ENCODE results near the gene MED13L.

Gene MED13L

DNA sequence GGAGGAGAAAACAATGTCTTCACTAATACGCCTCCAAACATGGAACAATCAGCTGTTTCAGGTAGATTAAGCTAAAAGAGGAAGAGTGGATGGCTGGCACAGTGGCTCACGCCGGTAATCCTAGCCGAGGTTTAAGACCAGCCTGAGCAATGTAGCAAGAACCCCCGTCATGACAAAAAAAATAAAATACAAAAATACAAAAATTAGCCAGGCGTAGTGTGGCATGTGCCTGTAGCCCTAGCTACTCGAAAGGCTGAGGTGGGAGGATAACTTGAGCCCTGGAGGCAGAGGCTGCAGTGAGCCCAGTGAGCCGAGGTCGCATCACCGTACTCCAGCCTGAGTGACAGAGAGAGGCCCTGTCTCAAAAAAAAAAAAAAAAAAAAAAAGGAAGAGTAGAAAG lies 1.2 kb upstream of the MED13L start:
- no peak for DNase-seq (ENCODE audit: low read depth in 2 of 3, low spot score in 2 of 3)

DNA sequence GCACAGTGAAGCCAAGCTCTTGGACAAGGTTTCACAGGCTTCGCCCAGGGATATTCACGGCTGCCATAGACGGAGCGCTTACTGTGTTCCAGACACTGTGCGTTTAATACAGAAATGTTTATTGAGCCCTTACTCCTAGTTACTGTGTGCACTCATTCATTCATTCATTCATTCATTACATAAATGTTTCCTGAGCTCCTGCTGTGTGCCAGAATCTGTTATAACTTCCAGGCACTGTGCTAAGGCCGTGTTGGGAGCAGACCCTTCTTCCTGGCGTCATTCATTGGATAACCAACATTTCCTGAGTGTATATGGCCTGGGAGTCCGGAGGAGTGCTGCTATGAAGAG lies 760 bp upstream of the MED13L start:
- DNase-seq (ENCODE audit: low read depth in 2 of 3, low spot score in 2 of 3), result no peak

DNA sequence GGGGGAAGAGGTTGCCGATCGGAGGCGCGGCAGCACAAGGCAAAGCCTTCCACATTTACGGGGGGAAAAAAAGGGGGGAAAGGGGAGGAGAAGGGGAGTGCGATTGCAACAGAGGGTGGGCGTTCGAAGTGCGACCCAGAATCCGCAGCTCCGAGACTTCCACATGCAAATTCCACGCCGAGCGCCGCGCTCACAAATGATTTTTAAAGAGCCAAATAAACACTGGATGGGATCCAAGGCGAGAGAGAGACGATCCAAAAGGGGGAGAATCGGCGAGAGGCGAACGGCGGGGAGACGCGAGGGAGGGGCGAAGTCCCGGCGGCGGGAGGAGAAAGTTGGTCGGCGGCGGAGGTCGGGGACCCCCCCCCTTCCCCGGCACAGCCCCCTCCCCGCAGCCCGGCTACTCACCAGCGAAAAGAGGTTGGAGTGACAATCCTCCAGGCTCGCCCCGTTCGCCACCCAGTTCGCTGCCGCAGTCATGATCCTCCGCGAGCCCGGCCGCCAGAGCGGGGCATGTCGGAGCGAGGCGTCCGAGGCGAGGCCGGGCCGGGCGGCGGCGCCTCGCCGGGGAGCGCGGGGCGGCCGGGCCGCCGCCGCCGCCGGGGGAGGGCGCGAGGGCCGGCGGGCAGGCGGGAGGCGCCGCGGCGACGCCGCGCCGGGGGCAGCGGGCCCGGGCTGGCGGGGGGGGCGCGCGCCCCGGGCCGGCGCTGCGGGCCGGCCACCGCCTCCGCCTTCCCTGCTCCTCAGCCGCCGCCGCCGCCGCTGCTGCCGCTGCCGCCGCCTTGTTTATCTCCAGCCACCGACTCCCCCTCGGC lies 634 bp downstream of the MED13L start:
- DNase-seq (ENCODE audit: low read depth in 2 of 3, low spot score in 2 of 3), result peak; percentile 19 to 23 (median 20)

DNA sequence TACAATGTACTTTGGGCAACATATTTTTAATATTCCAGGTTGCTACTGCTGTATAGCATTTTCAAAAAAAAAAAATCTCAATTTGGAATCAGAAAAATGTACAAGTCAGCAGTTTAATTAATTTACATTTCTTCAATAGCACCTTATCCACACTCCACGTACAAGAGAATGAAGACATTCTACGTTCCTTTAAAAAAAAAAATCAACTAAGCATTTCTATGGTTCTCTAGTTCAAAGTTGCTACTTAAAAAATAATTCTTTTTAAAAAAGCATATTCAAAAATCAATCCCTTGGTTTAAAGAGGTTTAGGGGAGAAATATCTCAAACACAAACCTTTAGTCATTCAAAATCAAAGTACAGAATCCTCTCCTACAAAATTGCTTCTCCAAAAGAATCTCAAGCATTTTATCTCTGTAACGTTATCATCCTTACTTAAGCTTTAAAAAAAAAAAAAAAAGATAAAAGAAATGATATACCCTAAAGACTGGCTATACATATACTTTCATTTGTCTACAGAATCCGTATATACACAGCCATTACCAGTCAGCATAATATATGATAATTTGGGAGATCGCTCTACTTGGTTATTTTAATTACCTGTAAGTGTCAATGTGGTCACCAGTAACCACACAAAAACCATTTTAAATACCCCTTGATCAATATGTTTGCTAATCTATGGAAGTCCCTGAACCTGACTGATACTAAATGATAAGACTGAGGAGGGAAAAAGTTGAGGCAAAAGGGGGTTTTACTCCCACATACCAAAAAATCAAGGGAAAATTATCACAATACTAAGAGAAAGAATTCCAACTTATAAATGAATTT lies 2.7 kb downstream of the MED13L start:
- no peak for DNase-seq (ENCODE audit: low read depth in 2 of 3, low spot score in 2 of 3)

DNA sequence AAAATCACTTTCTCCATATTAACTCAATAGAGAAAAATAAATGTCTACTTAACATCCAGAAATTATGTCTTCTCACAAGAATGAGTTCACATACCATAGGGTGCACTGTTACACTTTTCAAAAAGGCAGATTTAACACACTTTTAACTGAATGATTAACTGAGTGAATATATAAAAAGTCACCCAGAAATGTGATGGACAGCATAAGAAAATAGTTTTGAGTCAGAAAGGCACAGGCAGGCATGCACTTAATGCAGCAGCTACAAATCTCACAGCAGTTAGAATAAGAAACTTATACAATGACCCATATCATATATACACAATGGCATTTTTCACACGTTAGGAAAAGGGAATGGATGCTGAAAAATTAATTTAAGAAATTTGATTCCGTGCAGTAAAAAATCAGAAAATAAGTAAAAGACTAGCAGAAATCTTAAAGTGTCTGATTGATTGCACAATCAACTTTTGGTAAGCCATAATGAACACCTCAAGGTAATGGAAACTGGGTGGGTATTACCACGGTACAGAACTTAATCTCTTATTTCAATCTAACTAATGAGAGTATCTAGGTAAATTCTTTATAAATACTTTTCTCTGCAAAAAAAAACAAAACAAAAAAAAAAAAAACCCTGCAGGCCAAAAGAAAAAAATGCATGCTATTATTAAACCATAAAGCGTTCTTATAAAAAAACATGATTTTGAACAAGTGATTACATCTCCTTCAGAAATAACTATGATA lies 3.5 kb downstream of the MED13L start:
- no peak for DNase-seq (ENCODE audit: low read depth in 2 of 3, low spot score in 2 of 3)

DNA sequence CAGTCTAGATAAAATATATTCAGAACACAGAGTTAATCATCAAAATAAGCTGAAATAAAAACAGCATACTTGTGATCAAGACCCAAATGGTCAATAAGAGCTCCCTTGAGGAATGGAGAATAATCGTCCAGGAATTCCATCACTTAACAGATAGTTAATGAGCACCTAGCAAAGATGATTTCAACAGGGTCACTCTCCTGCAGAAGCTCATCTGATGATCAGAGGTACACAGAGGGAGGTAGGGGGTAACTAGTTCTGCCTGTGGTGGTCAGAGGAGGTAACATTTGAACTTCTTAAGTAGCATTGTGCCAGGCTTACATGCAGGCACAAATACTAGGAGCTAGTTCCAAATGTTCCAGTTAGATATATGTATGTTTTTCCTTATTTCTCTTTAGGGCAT lies 9.5 kb downstream of the MED13L start:
- DNase-seq (ENCODE audit: low read depth in 2 of 3, low spot score in 2 of 3), result no peak

DNA sequence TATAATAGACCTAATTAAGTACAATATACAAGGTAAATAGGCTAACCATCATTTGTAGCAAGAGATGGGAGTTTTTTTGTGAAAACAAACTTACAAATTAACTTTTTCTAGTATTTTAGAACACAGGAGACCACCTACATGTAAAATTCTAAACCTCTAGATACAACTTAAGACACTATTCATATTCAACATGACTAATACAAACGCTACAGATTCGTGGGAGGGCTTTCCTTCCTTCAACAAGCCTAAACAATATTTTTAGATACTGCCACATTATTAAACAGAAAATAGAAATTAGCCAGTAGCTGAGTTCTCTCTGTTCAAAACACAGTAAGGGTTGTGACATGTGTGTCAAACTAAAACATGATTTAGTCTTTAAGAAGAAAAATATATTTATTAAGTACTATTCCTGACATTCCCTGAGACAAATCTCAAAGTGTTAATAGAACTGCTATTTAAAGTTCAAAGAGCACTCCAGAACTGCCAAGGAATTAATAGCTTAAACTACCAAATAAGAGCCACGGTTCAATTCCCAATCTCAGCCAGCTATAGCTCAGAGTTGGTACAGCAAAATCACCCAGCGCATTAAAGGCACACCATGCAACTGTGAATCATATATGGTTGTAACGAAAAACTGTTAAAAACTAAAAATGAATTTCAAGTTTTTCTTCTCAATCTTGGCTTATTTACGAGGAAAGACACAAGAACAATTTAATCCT lies 10.7 kb downstream of the MED13L start:
- DNase-seq (ENCODE audit: low read depth in 2 of 3, low spot score in 2 of 3), result no peak

DNA sequence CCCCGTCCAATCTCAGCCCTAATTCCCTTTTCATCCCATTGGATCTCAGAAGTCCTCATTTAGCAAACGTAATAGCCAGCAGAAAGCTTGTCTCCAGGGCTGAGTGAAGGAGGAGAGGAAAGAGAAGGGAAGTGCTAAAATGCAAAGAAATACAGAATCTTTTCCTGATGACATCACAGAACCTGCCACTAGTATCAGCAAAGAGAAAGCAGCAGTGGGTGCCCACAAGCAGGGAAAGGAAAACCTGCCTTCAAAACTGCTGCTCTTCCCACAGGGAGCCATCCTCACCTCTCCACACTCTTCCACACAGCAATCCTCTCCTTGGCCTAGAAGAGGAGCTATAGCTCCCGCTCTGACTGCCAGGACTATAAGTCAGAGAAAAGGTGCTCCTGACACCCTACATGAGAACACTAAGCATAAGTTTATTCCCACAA lies 11.3 kb downstream of the MED13L start:
- no peak for DNase-seq (ENCODE audit: low read depth in 2 of 3, low spot score in 2 of 3)

DNA sequence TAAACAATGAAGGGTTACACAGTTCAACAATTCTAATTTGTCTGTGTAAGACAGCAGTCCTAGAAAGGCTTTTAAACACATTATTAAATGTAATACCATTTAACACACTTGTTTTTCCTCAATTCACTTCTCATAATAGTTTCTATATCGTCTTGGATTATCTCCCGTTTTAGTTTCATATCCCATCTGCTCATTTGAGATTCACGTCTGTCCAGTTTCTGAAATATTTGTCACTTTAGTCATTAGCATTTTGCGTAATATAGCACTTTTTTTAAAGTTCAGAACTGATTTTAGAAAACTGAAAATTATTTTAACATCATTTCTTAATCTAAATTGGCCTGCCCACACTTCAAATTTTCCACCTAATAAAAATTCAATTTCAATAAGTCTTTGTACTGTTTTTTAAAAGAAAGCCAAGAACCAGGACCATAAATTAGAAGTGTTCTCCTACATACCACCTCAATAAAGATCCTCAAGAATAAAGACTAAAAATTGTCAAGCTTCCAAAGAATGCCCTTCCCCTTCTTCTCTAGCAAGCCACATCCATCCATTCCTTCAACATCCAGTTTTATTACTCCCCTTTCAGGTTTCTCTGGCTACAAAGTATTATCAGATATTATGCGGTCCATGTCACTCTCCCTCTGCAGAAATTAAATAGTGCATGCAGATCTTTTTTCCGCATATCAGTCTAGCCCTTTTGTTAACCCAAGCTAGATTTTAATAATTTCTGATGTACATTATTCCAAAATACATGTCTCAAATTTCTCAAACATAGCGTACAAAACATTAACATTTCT lies 11.9 kb downstream of the MED13L start:
- DNase-seq (ENCODE audit: low read depth in 2 of 3, low spot score in 2 of 3), result no peak

DNA sequence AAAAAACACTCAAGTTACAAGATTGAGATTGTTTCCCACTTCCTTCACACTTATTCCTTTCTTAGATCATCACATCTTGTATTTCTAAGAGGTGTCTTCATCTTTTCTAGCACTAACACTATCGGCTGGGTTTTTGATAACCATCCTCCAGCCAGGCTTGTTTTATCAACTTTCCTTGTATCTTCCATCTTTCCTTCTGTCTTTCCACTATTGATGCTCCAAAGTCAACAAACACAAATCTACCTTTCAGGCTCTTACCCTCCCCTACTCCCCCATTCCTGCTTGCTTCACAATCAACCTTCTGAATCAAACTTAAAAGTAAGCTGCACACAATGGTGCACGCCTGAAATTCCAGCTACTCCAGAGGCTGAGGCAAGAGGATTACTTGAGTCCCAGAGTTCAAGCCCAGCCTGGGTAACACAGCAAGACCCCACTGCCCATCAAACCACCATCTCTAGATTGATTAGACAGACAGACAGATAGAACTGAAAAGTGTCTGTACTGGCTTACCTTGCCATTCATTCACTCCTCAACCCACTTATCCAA lies 12.9 kb downstream of the MED13L start:
- no peak for DNase-seq (ENCODE audit: low read depth in 2 of 3, low spot score in 2 of 3)

DNA sequence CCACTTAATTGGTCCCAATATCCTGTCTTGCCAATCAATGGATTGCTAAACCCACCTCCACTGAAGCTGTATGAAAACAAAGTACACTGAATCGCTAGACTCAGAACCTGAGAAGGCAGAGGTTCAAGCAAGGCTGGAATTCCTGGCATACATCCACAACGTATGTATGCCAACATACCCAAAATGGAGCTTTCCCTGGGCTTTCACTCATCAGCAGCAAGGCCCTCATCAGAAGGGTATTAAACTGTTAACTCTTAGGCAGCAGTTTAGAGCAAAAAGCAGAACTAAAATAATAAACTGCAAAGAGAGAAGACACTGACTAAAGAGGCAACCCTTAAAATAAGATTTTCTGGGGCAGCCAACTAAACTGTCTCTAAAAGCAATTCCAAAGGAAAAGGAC lies 13.6 kb downstream of the MED13L start:
- DNase-seq (ENCODE audit: low read depth in 2 of 3, low spot score in 2 of 3), result no peak

DNA sequence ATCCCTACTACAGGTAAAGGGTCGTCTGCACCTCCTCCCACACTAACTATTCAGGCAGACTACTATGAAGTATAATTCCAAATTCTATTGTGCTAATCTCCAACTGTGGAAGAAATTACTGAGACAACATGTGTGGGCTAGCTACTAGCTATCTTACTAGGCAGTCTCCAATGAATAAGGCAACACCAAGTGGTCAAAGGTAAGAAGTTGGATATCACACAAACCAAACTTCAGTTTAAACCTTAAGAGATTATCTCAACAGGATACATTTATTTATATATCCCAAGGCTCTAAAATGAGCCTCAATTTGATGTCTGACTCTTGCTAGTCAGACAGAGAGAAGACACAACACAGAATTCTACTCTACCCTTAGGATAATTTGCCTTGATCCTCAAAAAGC lies 14.1 kb downstream of the MED13L start:
- DNase-seq (ENCODE audit: low read depth in 2 of 3, low spot score in 2 of 3), result no peak

DNA sequence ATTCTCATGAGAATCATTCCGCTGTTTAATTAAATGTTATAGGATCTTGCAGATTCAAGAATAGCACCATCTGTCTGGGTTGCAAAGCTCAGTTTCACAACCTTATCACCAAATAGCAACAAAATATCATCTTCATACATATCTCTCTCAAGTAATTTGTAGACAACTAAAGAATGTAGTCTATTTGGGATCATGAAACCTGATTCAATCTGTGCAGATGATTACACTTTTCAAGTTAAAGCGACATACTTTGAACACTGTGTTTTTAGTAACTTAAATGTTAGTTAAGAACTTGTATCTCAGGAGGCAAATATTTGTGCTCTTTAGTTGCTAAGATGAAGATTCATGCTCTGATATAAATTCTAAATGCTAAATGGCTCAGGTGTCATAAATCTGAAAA lies 14.8 kb downstream of the MED13L start:
- no peak for DNase-seq (ENCODE audit: low read depth in 2 of 3, low spot score in 2 of 3)

DNA sequence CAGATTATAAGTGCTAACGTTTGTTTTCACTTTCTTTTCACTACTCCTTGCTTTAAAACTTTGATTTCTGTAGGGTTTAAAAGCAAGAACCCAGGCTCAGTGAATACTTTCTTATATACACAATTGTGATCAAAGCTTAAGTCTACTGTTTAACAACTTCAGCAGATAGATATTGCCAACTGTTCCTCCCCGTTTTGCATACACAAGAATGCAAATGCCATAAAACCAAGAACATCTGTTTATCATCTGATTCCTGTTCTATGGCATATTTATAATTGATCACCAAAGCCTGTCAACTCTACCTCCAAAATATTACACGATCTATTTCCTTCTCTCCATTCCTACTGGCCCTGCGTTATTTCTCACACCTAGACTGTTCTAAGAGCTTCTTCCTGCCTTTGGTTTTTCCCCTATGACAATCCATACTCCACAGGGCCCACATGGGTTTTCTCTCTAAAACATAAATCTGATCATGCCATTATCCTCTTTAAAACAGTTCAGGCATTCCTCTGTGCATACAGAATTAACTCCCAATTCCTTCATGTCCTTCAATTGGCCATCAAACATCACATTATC lies 15.9 kb downstream of the MED13L start:
- DNase-seq (ENCODE audit: low read depth in 2 of 3, low spot score in 2 of 3), result no peak

DNA sequence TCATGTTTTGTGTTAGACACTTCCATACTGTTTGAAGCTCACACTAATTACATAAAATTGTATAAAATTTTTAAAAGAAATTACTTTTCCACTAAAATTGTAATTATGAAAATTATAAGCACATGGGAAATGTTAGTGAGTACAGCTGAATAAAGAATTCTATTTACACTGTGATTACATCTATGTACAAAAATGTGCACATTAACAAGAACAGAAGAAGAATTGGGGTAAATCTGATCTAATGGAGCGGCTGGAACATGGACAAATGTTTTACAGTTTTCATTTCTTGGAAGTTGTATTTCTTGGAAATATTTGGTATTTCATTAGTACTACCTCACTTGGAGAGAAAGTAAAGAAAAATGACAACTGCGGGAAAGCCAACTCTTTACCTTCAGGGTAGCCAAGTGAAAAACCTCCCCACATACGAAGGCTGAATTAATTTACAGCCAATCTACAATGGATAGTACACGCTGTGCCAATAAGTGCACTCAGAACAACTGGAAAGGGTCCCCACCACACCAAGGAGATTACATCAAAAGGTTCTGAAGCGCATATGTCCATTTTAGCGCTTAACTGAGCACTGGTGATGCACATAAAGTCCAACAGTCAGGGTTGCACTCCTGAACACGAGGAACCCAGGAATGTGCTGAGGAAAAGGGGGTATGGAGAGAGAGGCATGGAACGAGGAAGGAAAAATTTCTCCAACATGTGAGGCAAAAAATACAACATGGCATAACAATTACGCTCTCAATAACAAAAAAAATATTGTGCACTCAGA lies 17.5 kb downstream of the MED13L start:
- DNase-seq (ENCODE audit: low read depth in 2 of 3, low spot score in 2 of 3), result no peak

DNA sequence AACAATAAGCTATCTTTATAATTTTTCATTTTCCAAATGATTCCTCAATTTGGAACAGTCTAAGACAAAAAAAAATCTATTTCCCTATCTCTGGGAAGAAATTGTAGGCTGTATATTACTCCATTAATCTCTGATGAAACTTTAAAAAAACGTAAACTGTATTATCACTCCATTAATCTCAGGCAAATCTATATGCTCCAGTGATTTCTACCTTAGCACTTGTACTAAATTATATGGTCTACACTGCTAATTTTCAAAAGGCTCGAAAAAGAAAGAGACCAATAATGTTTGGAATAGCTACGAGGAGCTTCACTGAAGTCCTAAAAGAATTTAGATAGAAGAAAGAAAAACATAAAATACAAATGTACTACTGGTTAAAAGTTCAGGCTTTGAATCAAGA lies 19.7 kb downstream of the MED13L start:
- no peak for DNase-seq (ENCODE audit: low read depth in 2 of 3, low spot score in 2 of 3)

DNA sequence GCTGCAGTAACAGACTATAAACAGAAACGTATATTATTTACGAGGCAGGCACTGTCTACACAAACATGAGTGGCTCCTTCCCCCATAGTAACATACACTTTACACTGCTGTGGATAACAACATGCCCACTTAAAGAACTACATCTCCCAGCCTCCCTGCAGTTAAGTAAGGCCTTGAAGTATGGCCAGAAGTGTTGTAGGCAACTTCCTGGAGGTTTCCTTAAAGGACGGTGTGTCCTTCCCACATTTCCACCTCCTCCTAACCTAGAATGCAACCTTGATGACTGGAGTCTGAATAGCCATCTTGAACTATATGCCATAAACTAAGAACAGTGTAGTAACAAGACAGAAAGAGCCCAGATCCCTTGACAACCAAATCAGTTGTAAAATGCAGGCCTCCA lies 20.3 kb downstream of the MED13L start:
- no peak for DNase-seq (ENCODE audit: low read depth in 2 of 3, low spot score in 2 of 3)

DNA sequence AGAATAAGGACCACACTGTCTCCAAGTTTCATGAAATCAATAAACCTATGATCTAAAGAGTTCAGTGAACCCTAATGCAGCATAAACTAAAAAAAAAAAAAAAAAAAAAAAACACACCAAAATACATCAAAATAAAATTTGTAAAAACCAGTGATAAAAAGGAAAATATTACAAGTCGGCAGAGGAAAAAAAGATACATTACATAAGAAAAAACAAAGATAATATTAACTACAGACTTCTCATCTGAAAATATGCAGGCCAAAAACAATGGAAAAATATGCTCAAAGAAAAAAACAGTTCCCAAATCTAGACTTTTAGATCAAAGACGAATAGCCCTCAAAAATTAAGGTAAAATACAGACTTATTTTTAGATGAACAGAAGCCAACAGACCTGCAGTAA lies 27.6 kb downstream of the MED13L start:
- no peak for DNase-seq (ENCODE audit: low read depth in 2 of 3, low spot score in 2 of 3)

DNA sequence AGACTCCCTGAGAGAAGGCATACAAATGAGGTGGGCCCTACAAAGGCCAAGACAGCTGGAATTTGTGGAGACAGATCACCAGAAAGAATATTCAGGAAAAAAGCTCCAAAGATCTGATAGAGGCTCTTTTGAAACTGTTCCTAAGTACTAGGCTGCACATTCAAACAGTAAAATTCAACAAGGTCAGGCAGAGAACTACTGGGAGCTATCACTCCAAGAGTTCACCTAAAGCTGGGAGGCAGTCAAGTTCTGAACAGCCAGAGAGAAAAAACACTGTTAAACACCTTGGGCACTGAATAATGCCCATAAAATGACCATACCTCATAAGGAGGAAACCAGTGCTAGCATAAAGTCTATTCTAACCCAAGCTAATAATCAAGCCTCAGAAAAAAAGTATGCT lies 28.6 kb downstream of the MED13L start:
- no peak for DNase-seq (ENCODE audit: low read depth in 2 of 3, low spot score in 2 of 3)
